Measurements from ENCODE around the gene NPAS3.

GRCh38 chr14:33356181-33356580 lies 417.5 kb downstream of the NPAS3 start:
- TF ChIP-seq POLR2A (IDR thresholded peaks at IDR 0.05) = no peak
- TF ChIP-seq, protein P1, sequence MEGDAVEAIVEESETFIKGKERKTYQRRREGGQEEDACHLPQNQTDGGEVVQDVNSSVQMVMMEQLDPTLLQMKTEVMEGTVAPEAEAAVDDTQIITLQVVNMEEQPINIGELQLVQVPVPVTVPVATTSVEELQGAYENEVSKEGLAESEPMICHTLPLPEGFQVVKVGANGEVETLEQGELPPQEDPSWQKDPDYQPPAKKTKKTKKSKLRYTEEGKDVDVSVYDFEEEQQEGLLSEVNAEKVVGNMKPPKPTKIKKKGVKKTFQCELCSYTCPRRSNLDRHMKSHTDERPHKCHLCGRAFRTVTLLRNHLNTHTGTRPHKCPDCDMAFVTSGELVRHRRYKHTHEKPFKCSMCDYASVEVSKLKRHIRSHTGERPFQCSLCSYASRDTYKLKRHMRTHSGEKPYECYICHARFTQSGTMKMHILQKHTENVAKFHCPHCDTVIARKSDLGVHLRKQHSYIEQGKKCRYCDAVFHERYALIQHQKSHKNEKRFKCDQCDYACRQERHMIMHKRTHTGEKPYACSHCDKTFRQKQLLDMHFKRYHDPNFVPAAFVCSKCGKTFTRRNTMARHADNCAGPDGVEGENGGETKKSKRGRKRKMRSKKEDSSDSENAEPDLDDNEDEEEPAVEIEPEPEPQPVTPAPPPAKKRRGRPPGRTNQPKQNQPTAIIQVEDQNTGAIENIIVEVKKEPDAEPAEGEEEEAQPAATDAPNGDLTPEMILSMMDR (IDR thresholded peaks at IDR 0.05) = no peak
- no peak for TF ChIP-seq POLR2AphosphoS5 (IDR thresholded peaks at IDR 0.05)
- no peak for TF ChIP-seq EP300 (IDR thresholded peaks at IDR 0.05)

Measured in sigmoid colon (tissue), 4 donors.